ENCODE measurements around the gene ERAL1. TPM values are rescaled to one million over a fixed set of nuclear protein-coding genes. Genes with fewer than 3 reads are reported as not detected.
A peak's percentile ranks its signal among the peaks of the same experiment; 100 is the strongest.

The ERAL1 gene
- total RNA-seq, 1 experiment from 2014 or later: 70.1 TPM

- TF ChIP-seq AFF4 (CRISPR knock-in tag; IDR thresholded peaks at IDR 0.05; ENCODE audit: borderline replicate concordance) (no peak), STAT6 (CRISPR knock-in tag; conservative IDR thresholded peaks at IDR 0.05; ENCODE audit: low read depth) (no peak), ESRRA (CRISPR knock-in tag; IDR thresholded peaks at IDR 0.05; ENCODE audit: borderline replicate concordance) (no peak)
These were observed 15.6 kb upstream of the ERAL1 start (continued) for GRCh38 chr17:28839221-28839620.

GRCh38 chr17:28841901-28842281 lies 12.9 kb upstream of the ERAL1 start:
- Mint-ChIP-seq H3K4me3 (peak overlapping the region; percentile 96), H3K27me3 (ENCODE audit: low read depth) (no peaks in the 10 kb centered on the region), H3K27ac (peak overlapping the region; percentile 95), H3K36me3 (peaks cover 6% of the 10 kb centered on the region), H3K4me1 (peaks cover 15% of the 10 kb centered on the region), H3K9me3 (no peaks in the 10 kb centered on the region)
- POLR2A ChIA-PET: interaction anchor here (0.6 to 1.8 kb wide), 6 partner anchors 20 to 116 kb away, joined by 3 to 17 read pairs (median 5); partner anchors contain the start of genes PHF12 and TLCD1
- CTCF ChIA-PET: interaction anchor here (0.7 to 5.0 kb wide), 11 partner anchors 14 to 115 kb away, joined by 3 to 49 read pairs (median 7); partner anchors contain the start of gene TLCD1
- DNase-seq (ENCODE audit: low spot score) (peak; percentile 7), ATAC-seq (no peak)
- TF ChIP-seq E2F5 (CRISPR knock-in tag; IDR thresholded peaks at IDR 0.05) (no peak), TEAD4 (CRISPR knock-in tag; IDR thresholded peaks at IDR 0.05) (no peak), ZBTB21 (CRISPR knock-in tag; IDR thresholded peaks at IDR 0.05; ENCODE audit: borderline replicate concordance) (no peak), NR1H2 (CRISPR knock-in tag; IDR thresholded peaks at IDR 0.05) (no peak), AR (CRISPR knock-in tag; IDR thresholded peaks at IDR 0.05) (no peak), RELA (CRISPR knock-in tag; IDR thresholded peaks at IDR 0.05; ENCODE audit: borderline replicate concordance) (no peak), IRF2 (CRISPR knock-in tag; IDR thresholded peaks at IDR 0.05; ENCODE audit: borderline replicate concordance, low read depth) (no peak), E2F4 (CRISPR knock-in tag; IDR thresholded peaks at IDR 0.05; ENCODE audit: borderline replicate concordance, low read depth) (no peak), PREB (CRISPR knock-in tag; IDR thresholded peaks at IDR 0.05; ENCODE audit: borderline replicate concordance) (no peak), TEAD1 (CRISPR knock-in tag; IDR thresholded peaks at IDR 0.05) (no peak), ZNF423 (CRISPR knock-in tag; IDR thresholded peaks at IDR 0.05) (no peak), ZNF396 (CRISPR knock-in tag; IDR thresholded peaks at IDR 0.05; ENCODE audit: borderline replicate concordance) (no peak), NR3C1 (CRISPR knock-in tag; conservative IDR thresholded peaks at IDR 0.05; ENCODE audit: low read depth) (no peak), MLX (CRISPR knock-in tag; IDR thresholded peaks at IDR 0.05) (no peak), KAT7 (CRISPR knock-in tag; IDR thresholded peaks at IDR 0.05; ENCODE audit: borderline replicate concordance) (no peak), ATF6 (CRISPR knock-in tag; IDR thresholded peaks at IDR 0.05) (no peak)

Measured in WTC11 (cell line).